GM12872 (cell line): Measurements from ENCODE around the gene FGF14.

Experiments
- TF ChIP-seq, protein P1 (sequence below): IDR thresholded peaks from 3 replicates; pipeline ENCODE4 v1.5.1; 2011; ENCODE audit warnings: low read depth, mild to moderate bottlenecking, low read length, moderate library complexity; ENCODE audit not compliant: insufficient read depth

FGF14 gene

GRCh38 chr13:101893021-101893420 lies 508.8 kb downstream of the FGF14 start:
- TF ChIP-seq, protein P1, sequence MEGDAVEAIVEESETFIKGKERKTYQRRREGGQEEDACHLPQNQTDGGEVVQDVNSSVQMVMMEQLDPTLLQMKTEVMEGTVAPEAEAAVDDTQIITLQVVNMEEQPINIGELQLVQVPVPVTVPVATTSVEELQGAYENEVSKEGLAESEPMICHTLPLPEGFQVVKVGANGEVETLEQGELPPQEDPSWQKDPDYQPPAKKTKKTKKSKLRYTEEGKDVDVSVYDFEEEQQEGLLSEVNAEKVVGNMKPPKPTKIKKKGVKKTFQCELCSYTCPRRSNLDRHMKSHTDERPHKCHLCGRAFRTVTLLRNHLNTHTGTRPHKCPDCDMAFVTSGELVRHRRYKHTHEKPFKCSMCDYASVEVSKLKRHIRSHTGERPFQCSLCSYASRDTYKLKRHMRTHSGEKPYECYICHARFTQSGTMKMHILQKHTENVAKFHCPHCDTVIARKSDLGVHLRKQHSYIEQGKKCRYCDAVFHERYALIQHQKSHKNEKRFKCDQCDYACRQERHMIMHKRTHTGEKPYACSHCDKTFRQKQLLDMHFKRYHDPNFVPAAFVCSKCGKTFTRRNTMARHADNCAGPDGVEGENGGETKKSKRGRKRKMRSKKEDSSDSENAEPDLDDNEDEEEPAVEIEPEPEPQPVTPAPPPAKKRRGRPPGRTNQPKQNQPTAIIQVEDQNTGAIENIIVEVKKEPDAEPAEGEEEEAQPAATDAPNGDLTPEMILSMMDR = no peak

DNA sequence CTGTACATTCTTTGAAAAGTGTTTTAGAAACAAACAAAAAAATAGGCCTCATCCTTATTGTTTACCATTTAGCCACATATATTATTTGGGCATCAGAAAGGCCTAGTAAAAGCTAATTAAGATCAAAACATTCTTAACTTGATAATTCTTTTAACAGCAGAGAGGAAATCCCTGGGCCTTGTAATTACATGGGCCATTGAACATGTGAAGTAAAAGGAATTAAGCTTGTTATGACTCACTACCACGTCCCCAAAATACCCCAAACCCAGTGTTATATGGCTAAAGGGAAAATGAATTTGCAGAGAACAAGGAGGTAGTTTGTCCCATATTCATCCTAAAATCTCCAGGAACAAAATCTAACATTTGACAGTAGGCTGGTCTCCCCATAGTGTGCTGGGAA lies 509.6 kb downstream of the FGF14 start:
- TF ChIP-seq, protein P1 = no peak

DNA sequence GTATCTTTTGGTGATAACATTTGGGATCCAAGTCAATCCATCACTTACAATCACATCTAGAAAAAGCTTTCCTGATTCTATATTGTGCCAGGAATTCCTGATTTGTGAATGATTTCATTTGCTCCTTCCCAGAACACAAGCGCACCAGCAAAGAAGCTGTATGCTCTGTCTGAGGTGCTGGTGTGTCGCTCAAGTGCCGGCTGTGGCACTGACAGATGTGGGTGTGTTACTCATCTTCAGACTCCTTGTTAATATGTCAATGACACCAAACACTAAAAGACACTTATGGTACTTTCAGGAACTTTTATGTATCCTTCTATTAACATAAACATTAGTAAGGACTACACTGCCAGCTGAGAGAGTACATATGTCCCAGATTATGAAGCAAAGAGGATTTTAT lies 520.3 kb downstream of the FGF14 start:
- TF ChIP-seq, protein P1 = no peak

DNA sequence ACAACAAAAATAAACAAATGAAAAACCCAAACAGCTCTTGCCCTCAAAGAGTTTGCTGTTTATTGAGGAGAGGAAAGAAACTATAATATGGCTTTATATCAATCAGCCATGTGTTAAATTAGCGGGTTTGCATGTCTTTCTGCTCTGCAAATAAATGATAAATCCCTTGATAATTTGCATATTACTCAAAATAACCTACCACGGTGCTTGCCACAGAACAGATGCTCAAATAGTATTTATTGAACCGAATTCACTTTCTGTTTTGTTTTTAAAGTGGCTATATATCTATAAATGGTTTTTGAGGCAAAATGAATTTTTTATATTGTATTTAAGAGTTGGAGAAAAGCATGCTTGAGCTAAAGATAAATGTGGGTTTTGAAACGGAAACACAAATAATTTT lies 521.3 kb downstream of the FGF14 start:
- TF ChIP-seq, protein P1 = no peak

DNA sequence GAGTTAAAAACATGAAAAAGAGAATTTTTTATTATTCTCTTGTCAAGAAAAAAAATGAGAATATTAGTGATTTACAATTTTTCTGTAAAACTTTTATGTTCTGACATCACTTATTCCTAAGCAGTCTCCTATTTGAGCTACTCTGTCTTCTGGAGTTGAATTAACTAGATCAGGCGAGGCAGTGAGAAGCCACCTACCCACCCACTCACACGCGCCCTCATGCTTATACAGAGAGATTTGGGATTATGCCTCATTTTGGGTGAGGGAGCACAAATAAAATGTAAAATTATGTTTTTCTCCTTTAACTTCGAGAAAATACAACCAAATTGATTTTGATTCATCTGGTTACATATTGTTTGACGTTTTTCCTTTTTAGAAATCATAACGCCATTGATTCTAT lies 524.9 kb downstream of the FGF14 start:
- TF ChIP-seq, protein P1 = no peak

DNA sequence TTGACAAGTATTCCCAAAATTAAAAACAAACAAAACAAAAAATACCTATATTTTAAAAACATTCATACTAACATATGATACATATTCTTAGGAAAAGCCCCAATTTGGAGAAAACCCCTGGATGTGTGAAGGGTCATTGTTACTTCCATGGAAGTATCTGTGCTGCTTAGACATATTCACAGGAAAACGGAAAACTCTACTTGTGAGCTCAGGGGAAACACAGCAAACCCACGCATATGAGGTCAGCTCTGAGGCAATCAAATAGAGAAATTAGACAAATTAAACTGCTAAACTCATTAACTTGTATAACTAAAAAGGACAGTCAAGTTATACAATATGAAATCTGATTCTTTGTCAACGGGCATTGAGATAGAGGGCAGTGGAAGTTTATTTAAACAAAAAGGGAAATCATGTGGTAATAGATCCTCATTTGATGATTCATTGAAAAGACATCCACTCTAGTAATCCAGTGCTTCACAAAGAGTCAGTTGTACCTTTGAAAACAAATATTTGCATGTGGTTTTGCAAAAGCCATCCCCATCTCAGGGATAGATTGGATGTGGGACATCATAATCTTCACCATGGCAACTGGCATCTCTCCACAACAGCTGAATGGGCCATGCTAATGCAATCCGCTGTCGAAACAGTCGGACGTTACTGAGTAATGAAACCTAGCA lies 526.0 kb downstream of the FGF14 start:
- TF ChIP-seq, protein P1 = no peak

- TF ChIP-seq, protein P1 = no peak
Measured at GRCh38 chr13:101875091-101875490, 526.8 kb downstream of the FGF14 start.
